HG03565 (cell line): ENCODE results near the gene PITHD1.
"Not testable (repeated sequence)": the region's sequence is repeated elsewhere in the genome, so short reads cannot be mapped to it uniquely, and the experiment has no call there.

Experiments
- ATAC-seq: cut with Tn5 transposase; IDR thresholded peaks from one replicate; pipeline ENCODE4 v1.9.1; 2021; ENCODE audit warnings: mild to moderate bottlenecking, moderate library complexity; ENCODE audit not compliant: unreplicated experiment

The PITHD1 gene

DNA sequence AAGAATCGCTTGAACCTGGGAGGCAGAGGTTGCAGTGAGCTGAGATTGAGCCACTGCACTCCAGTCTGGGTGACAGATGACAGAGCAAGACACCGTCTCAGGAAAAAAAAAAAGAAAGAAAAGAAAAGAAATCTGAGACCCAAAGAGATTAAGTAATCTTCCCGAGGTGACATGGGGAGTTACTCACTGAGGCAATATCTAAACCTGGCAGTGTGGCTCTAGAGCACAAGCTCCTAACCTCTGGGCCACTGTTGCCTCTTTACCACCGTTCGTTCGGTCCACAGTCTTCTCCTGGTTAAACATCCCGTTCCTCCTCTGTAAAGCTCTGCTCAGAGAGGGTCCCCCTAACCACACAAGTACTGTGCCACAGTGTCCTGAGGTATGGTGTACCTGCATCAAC is 45.5 kb downstream of the PITHD1 start:
- no peak for ATAC-seq

DNA sequence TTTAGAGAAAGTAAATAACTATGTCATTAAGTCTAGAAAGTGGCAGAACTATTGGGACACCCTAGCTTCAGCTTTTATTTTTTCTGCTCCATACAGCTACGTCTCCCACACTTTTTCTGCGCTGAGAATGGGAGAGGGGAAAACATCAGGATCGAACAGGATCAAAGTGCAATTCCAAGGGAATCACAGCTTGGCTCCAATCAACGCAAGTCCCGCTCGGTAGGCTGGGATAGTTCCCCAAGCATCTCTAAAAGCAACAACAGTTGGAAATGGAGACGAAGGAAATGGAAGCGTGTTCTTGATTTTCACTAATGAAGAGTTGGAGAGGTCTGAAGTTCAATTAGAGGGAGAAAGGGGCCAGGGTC is 46.5 kb downstream of the PITHD1 start:
- no peak for ATAC-seq

DNA sequence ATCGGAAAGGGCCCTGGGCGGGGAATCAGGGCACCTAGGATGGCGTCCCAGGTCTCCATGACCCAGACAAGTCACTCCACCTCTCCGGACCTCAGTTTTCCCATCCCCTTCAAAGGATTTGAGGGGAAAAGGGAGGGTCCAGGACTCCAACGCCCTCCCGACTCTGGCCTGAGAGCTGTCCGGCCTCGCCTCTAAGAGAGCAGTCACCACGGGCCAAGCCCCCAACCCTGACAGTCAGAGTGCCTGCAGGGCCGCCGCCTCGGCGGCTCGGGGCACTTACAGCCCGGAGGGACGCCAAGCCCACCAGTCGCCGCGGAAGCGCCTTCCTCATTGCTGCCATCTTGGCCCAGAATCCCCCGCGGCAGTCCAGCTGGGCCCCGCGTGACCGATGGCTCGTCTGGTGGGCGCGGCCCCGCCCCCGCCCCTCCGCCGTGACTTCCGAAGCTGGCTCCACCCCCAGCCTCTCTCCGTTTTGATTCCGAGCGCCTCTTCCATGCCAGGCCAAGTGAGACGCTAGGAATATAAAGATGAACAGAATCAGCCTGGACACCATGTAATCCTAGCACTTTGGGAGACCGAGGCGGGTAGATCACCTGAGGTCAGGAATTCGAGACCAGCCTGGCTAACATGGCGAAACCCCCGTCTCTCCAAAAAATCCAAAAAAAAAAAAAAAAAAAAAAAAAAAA is 47.0 kb downstream of the PITHD1 start, which contains the start of gene HMGCL:
Gene HMGCL, minus strand, starts transcription at position 354 of the 686 bp plus-strand sequence. Its CDS starts 14 bp downstream, at position 340.
- peak; percentile 62 for ATAC-seq

DNA sequence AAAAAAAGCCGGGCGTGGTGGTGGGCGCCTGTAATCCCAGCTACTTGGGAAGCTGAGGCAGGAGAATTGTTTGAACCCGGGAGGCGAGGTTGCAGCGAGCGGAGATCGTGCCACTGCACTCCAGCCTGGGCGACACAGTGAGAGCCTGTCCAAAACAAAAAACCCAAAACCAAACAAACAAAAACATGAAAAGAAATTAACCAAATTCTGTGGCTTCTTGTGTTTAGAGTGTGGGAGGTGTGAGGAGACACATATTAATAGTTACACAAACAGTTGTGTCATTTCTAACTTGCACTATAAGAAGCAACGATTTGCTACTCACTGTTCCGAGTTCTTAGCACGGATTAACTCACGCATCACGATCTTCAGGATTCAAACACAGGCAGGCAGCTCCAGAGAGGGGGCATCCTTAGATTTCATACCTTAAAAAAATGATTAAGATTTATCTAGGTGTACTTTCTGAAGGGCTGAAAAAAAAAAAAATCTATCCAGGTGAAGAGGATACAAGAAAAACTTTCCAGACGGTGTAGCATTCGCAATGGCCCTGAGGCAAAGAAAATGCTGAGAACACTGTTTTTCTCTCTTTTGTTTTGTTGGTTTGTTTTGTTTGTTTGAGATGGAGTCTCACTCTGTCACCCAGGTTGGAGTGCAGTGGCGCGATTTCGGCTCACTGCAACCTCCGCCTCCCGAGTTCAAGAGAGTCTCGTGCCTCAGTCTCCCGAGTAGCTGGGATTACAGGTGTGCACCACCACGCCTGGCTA is 47.7 kb downstream of the PITHD1 start:
- peak; percentile 54 for ATAC-seq

DNA sequence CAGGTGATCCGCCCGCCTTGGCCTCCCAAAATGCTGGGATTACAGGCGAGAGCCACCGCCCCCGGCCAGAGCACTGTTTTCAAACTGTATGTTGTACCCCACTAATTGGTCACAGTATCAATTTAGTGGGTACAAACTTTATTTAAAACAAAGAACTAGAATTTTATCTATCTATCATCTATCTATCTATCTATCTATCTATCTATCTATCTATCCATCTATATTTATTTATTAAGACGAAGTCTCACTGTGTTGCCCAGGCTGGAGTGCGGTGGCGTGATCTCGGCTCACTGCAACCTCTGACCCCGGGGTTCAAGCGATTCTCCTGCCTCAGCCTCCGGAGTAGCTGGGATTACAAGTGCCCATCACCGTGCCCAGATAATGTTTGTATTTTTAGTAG is 48.4 kb downstream of the PITHD1 start:
- ATAC-seq, result not testable (repeated sequence)

DNA sequence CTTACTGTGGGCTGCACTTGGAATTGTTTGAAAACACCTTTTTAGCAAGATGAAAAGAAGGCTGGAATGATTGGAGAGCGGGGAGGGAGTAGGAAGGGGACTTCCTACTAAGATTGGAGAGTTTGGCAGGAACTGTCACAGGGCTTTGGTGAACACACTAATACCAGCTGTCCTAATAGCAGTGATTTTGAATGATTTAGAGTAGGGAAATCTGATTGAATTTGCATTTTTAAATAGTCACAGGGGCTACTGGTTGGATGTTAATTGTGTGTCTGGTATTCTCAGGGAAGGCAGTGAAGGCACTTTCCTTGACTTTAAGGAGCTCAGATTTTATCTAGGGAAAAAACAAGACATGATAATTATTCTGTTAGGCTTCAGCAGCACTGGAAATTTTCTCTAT is 49.5 kb downstream of the PITHD1 start:
- ATAC-seq, result no peak

DNA sequence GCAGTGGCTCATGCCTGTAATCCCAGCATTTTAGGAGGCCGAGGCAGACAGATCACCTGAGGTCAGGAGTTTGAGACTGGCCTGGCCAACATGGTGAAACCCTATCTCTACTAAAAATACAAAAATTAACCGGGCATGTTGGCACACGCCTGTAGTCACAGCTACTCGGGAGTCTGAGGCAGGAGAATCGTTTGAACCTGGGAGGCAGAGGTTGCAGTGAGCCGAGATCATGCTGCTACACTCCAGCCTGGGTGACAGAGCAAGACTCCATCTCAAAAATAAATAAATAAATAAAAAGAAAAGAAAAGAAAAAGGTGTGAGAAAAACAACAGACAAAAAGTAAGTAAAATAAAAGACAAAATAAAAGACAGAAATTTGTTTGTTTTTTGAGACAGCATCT is 55.9 kb downstream of the PITHD1 start:
- not testable (repeated sequence) for ATAC-seq

DNA sequence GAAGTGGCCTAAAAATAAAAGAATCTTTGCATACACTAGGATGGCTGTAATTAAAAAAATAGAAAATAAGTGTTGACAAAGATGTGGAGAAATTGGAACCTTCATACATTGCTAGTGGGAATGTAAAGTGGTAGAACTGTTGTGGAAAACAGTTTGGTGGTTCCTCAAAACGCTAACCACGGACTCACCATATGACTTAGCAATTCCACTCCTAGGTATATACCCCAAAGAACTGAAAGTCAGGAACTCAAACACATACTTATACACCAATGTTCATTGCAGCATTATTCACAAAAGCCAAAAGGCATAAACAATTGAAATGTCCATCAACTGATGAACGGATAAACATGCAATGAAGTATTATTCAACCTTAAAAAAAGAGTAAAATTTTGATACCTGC is 57.8 kb downstream of the PITHD1 start:
- no peak for ATAC-seq
